Activated T-helper 1 cell treated with anti-CD3 and anti-CD28 coated beads, Interleukin-12 subunit alpha, Interleukin-12 subunit beta, Interleukin-2, Interleukin-4 antibody, amounts not matched to agents 30 ng/mL and 10 ng/mL and 1 ng/mL, durations not matched to agents 14 hours and 24 hours and 36 hours (primary cell): ENCODE results near the gene CD44. TPM values are rescaled to one million over a fixed set of nuclear protein-coding genes. Genes with fewer than 3 reads are reported as not detected.
"Not testable (repeated sequence)": the region's sequence is repeated elsewhere in the genome, so short reads cannot be mapped to it uniquely, and the experiment has no call there.

ENCODE experiments used
- DNase-seq: peaks from one replicate; pipeline ENCODE4 v3.0.0; 2021; ENCODE audit warnings: low spot score
- H3K27ac Mint-ChIP-seq: one replicate; pipeline ENCODE4 v1.8.0; 2021; ENCODE audit warnings: mild to moderate bottlenecking, mixed read lengths
- H3K27me3 Mint-ChIP-seq: one replicate; pipeline ENCODE4 v1.8.0; 2022; ENCODE audit warnings: mild to moderate bottlenecking, moderate library complexity, mixed read lengths; ENCODE audit not compliant: insufficient read depth
- H3K36me3 Mint-ChIP-seq: one replicate; pipeline ENCODE4 v1.8.0; 2021; ENCODE audit warnings: low read depth, mixed read lengths
- H3K4me1 Mint-ChIP-seq: one replicate; pipeline ENCODE4 v1.8.0; 2021; ENCODE audit warnings: low read depth, mixed read lengths
- H3K4me3 Mint-ChIP-seq: one replicate; pipeline ENCODE4 v1.8.0; 2021; ENCODE audit warnings: mild to moderate bottlenecking, moderate library complexity, mixed read lengths
- H3K9me3 Mint-ChIP-seq: one replicate; pipeline ENCODE4 v1.8.0; 2021; ENCODE audit warnings: mixed read lengths
- intact Hi-C: fragments of 100-400 bp; cut with micrococcal nuclease; formaldehyde crosslinking; loops from one replicate; pipeline ENCODE4 v1.15.1; 2024
- total RNA-seq: library from RNA; stranded (reverse); gene quantifications from 2 replicates; pipeline ENCODE4 v1.2.3, GENCODE V29; 2022

CD44 gene
- total RNA-seq, result 547 and 550 TPM in 2 replicates

GRCh38 chr11:35138943-35139721 is at the start of gene CD44:
CD44 (plus strand) TSS chr11:35139171; CDS start chr11:35139304, 133 bp downstream.
- peak; percentile 58 for DNase-seq
- Mint-ChIP-seq H3K36me3 (peaks cover 36% of the 10 kb centered on the region), H3K27me3 (no peaks in the 10 kb centered on the region), H3K4me1 (peaks cover 55% of the 10 kb centered on the region), H3K9me3 (no peaks in the 10 kb centered on the region), H3K27ac (peak within 1 kb of the TSS; percentile 93), H3K4me3 (peak within 1 kb of the TSS; percentile 97)
- intact Hi-C loops, result loop anchor here (1.0 kb wide), 3 partner anchors 13 to 56 kb away; no protein-coding TSS in a partner anchor

GRCh38 chr11:35089666-35090065 is 49.3 kb upstream of the CD44 start:
- no peaks in the 10 kb centered on the region for H3K27me3 Mint-ChIP-seq
- intact Hi-C loops, result loop anchor here (2.0 kb wide), 1 partner anchor 17 kb away; no protein-coding TSS in a partner anchor
- H3K27ac Mint-ChIP-seq, result no peak overlapping the region
- H3K36me3 Mint-ChIP-seq, result peaks cover 5% of the 10 kb centered on the region
- peaks cover 30% of the 10 kb centered on the region for H3K4me1 Mint-ChIP-seq
- DNase-seq, result no peak
- no peak overlapping the region for H3K4me3 Mint-ChIP-seq
- peaks cover 1% of the 10 kb centered on the region for H3K9me3 Mint-ChIP-seq

- intact Hi-C loops, result no loop called here
- H3K4me3 Mint-ChIP-seq, result no peak overlapping the region
- H3K4me1 Mint-ChIP-seq, result peaks cover 26% of the 10 kb centered on the region
Measured at GRCh38 chr11:35090125-35090524, 48.8 kb upstream of the CD44 start.

GRCh38 chr11:35090991-35091390 is 48.0 kb upstream of the CD44 start:
- DNase-seq, H3K27ac Mint-ChIP-seq: not testable (repeated sequence)

More at GRCh38 chr11:35090125-35090524, 48.8 kb upstream of the CD44 start:
- no peaks in the 10 kb centered on the region for H3K27me3 Mint-ChIP-seq
- peaks cover 6% of the 10 kb centered on the region for H3K9me3 Mint-ChIP-seq
- H3K27ac Mint-ChIP-seq, result no peak overlapping the region
- H3K36me3 Mint-ChIP-seq, result peaks cover 5% of the 10 kb centered on the region
- no peak for DNase-seq

GRCh38 chr11:35096723-35097122 is 42.2 kb upstream of the CD44 start:
- H3K27ac Mint-ChIP-seq, result no peak overlapping the region

More at GRCh38 chr11:35090991-35091390, 48.0 kb upstream of the CD44 start:
- H3K4me3 Mint-ChIP-seq, H3K27me3 Mint-ChIP-seq, intact Hi-C loops, H3K36me3 Mint-ChIP-seq, H3K9me3 Mint-ChIP-seq: not testable (repeated sequence)
- H3K4me1 Mint-ChIP-seq, result peaks cover 32% of the 10 kb centered on the region

GRCh38 chr11:35097814-35098455 is 41.0 kb upstream of the CD44 start:
- intact Hi-C loops, result no loop called here
- Mint-ChIP-seq H3K9me3 (peaks cover 7% of the 10 kb centered on the region), H3K27me3 (peaks cover 5% of the 10 kb centered on the region), H3K4me1 (peaks cover 10% of the 10 kb centered on the region), H3K27ac (no peak overlapping the region), H3K4me3 (no peak overlapping the region), H3K36me3 (peaks cover 5% of the 10 kb centered on the region)
- no peak for DNase-seq

More at GRCh38 chr11:35096723-35097122, 42.2 kb upstream of the CD44 start:
- Mint-ChIP-seq H3K36me3 (peaks cover 5% of the 10 kb centered on the region), H3K4me1 (peaks cover 10% of the 10 kb centered on the region), H3K4me3 (no peak overlapping the region), H3K9me3 (peaks cover 7% of the 10 kb centered on the region), H3K27me3 (peaks cover 2% of the 10 kb centered on the region)
- no peak for DNase-seq
- intact Hi-C loops, result no loop called here

- Mint-ChIP-seq H3K4me3 (no peak overlapping the region), H3K4me1 (peaks cover 10% of the 10 kb centered on the region), H3K27me3 (peaks cover 5% of the 10 kb centered on the region), H3K9me3 (peaks cover 7% of the 10 kb centered on the region), H3K27ac (no peak overlapping the region), H3K36me3 (peaks cover 4% of the 10 kb centered on the region)
- DNase-seq, result no peak
- intact Hi-C loops, result no loop called here
Measured at GRCh38 chr11:35098855-35099254, 40.1 kb upstream of the CD44 start.

- no peak overlapping the region for H3K4me3 Mint-ChIP-seq
- peaks cover 4% of the 10 kb centered on the region for H3K36me3 Mint-ChIP-seq
- intact Hi-C loops, result no loop called here
- peaks cover 10% of the 10 kb centered on the region for H3K4me1 Mint-ChIP-seq
- H3K9me3 Mint-ChIP-seq, result peaks cover 7% of the 10 kb centered on the region
- DNase-seq, result no peak
- no peak overlapping the region for H3K27ac Mint-ChIP-seq
- peaks cover 5% of the 10 kb centered on the region for H3K27me3 Mint-ChIP-seq
Measured at GRCh38 chr11:35099278-35100012, 39.5 kb upstream of the CD44 start.

GRCh38 chr11:35100013-35100383 is 39.0 kb upstream of the CD44 start:
- Mint-ChIP-seq H3K27ac (no peak overlapping the region), H3K9me3 (peaks cover 2% of the 10 kb centered on the region), H3K36me3 (peaks cover 4% of the 10 kb centered on the region), H3K27me3 (peaks cover 5% of the 10 kb centered on the region), H3K4me1 (peaks cover 10% of the 10 kb centered on the region), H3K4me3 (no peak overlapping the region)
- intact Hi-C loops, result no loop called here
- DNase-seq, result no peak

- Mint-ChIP-seq H3K36me3 (peaks cover 4% of the 10 kb centered on the region), H3K9me3 (no peaks in the 10 kb centered on the region), H3K4me1 (peaks cover 10% of the 10 kb centered on the region), H3K27me3 (peaks cover 7% of the 10 kb centered on the region), H3K27ac (no peak overlapping the region), H3K4me3 (no peak overlapping the region)
- intact Hi-C loops, result no loop called here
- DNase-seq, result no peak
Measured at GRCh38 chr11:35101223-35101622, 37.7 kb upstream of the CD44 start.

- intact Hi-C loops, result no loop called here
Measured at GRCh38 chr11:35102267-35102666, 36.7 kb upstream of the CD44 start.

GRCh38 chr11:35103366-35104208 is 35.4 kb upstream of the CD44 start:
- Mint-ChIP-seq H3K27ac (peak overlapping the region; percentile 7), H3K4me1 (peaks cover 27% of the 10 kb centered on the region), H3K9me3 (no peaks in the 10 kb centered on the region), H3K27me3 (peaks cover 5% of the 10 kb centered on the region), H3K4me3 (no peak overlapping the region), H3K36me3 (peaks cover 3% of the 10 kb centered on the region)
- DNase-seq, result no peak
- intact Hi-C loops, result no loop called here

More at GRCh38 chr11:35102267-35102666, 36.7 kb upstream of the CD44 start:
- H3K27ac Mint-ChIP-seq, result no peak overlapping the region
- DNase-seq, result no peak
- H3K36me3 Mint-ChIP-seq, result no peaks in the 10 kb centered on the region
- peaks cover 7% of the 10 kb centered on the region for H3K27me3 Mint-ChIP-seq
- peaks cover 19% of the 10 kb centered on the region for H3K4me1 Mint-ChIP-seq
- H3K9me3 Mint-ChIP-seq, result no peaks in the 10 kb centered on the region
- H3K4me3 Mint-ChIP-seq, result no peak overlapping the region
